Measurements from ENCODE around the gene EDRF1.

DNA sequence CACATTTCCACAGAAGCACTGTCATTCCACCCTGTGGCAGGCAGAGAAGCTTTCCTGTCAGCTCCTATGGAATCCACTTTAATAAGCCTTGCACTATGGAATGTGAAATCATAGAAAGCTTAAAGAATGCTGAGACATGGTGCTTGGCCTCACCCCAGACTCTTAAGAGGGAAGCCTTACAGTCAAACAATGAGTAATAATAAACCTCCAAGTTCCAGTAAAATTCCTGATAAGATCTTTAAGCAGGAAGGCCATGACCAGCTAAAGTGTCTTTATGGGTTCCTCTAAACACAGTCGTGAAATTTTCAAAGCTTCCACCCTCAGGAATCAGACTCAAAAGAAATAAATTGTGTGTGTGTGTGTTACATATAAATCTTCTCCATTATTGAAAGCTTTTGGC is 24.6 kb upstream of the EDRF1 start:
- TF ChIP-seq EZH2 (IDR thresholded peaks at IDR 0.05; ENCODE audit: borderline replicate concordance, low read depth, low read length, poor library complexity, severe bottlenecking): no peak
- TF ChIP-seq, protein P1, sequence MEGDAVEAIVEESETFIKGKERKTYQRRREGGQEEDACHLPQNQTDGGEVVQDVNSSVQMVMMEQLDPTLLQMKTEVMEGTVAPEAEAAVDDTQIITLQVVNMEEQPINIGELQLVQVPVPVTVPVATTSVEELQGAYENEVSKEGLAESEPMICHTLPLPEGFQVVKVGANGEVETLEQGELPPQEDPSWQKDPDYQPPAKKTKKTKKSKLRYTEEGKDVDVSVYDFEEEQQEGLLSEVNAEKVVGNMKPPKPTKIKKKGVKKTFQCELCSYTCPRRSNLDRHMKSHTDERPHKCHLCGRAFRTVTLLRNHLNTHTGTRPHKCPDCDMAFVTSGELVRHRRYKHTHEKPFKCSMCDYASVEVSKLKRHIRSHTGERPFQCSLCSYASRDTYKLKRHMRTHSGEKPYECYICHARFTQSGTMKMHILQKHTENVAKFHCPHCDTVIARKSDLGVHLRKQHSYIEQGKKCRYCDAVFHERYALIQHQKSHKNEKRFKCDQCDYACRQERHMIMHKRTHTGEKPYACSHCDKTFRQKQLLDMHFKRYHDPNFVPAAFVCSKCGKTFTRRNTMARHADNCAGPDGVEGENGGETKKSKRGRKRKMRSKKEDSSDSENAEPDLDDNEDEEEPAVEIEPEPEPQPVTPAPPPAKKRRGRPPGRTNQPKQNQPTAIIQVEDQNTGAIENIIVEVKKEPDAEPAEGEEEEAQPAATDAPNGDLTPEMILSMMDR (conservative IDR thresholded peaks at IDR 0.05; ENCODE audit: low read depth, low read length): no peak

Measured in A673 (cell line).